ENCODE data around the gene MSGN1.

MSGN1 gene

DNA sequence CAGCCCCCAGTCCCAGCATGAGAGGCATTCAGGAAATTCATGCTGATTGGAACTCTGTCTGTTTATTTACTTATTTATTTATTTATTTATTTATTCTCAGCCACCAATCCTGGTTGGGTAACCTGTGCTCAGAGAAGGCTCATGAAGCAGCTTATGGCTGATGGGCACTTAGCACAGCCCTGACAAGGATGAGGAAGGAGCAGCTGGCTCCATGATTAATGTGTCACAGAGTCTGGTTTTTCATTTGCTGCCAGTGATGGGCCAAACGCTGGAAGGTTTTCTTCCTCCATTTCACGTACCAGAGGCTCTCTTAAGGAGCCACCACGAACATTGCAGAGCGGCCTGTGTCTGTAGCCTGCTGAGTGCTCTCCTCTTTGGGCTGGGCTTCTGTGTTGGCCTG, 33.9 kb downstream of the MSGN1 start:
- no peak for DNase-seq

DNA sequence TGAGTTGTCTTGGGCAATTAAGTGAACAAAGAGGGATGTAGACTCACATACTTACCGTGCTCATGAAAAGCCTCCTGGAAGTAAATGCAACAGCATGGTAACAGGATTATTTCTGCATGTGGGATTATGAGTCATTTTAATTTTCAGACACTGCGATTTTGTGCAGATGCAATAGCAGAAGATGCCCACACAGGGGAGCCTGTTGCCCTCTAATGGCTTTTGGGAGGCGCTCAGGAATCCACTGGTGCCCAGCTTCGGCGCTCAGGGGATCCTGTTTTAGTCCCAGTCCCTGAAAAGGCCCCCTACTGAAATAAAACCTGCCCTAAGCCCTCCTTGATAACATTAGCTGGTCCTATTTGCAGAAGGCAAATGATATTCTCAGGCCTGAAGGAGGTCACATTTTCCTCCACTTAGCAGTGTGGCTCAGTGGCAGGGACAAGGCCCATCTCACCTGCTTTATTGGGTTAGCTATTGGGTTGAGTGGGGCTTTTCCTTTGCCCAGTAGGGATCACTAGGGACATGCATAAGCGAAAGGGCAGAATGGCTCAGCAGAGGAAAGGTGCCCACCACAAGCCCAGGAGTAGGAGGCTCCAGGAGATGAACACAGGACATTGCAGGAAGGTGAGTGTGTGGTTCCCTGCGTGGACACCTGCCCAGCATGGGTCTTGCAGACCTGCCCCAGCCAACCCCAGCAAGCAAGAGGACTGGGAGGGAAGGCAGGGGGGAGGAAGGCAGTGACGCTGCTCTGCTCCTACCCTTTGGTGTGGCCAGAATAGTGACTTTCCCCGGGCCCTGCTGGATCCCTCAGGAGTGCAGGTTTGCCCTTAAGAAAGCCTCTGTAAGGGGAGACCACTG, 35.7 kb downstream of the MSGN1 start:
- DNase-seq = peak; percentile 53

DNA sequence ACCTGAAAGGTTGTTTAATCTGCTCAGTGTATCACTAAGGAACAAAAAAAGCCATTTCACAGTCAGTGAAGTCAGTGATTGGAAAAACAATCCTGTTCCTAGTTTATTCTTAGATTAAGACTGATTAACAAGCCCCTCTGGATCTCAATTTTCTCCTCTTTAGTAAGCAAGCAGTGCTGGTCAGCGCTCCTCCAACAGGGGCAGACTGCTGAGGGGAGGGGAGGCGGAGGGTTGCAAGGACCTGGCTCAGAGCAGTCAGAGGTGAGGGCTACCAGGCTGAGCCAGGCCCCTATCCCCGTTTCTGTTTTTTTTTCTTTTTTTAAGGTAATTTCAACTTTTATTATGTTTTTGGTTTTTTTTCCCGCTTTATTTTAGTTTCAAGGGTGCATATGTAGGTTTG, 37.5 kb downstream of the MSGN1 start:
- DNase-seq = no peak

DNA sequence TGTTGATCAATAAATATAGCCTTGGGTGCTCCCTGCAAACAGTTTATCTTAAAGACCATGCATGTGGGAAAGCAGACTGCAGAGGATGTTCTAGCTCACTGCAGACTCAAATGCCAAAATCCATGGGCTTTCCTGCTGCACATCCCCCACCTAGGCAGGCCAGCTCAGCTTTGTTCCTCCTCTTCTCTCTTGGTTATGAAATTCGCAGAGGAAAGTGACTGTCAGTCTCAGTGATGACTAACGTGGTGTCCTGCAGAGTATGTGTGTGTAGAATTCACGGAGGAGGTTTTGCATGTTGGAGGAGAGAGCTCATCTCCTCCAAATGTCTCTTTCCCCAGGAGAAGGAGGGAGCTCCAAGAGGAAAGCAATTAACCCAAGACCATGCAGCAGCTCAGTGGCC, 40.8 kb downstream of the MSGN1 start:
- DNase-seq = peak; percentile 74

DNA sequence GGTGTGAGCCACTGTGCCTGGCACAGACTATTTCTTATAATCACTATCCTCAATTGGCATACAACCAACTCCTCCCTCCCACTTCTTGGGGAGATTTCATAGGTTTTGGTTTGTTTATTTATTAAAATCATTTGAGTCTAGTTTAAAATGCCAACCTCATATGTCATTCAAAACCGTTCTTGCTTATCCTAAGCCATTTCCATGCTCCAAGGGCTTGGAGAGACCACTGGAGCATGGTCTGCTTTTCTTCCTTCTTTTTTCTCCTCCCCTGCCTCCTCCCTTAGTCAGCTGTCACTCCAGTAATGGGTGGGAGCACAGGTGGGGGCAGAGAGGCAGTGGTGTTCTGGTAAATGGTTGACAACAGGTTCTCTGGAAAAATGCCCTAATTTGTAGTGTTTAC, 41.8 kb downstream of the MSGN1 start:
- peak; percentile 4 for DNase-seq

DNA sequence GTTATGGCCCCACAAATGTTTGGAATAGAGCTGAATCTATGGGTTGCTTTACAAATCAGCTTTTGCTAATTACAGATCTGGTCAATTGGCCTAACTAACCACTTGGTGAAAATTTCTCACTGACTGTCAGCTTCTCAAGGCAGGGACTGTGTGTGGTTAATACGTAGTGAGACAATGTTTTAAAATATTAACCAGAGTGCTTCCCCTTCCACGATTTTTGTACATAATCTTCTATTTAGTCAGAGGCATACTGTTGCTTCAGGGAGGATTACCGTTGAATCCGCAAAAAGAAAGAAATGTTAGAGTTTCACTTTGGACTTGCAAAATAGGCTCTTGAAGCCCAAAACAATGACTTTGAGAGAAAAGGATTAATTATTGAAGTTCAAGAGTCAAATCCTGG, 47.3 kb downstream of the MSGN1 start:
- DNase-seq = no peak

DNA sequence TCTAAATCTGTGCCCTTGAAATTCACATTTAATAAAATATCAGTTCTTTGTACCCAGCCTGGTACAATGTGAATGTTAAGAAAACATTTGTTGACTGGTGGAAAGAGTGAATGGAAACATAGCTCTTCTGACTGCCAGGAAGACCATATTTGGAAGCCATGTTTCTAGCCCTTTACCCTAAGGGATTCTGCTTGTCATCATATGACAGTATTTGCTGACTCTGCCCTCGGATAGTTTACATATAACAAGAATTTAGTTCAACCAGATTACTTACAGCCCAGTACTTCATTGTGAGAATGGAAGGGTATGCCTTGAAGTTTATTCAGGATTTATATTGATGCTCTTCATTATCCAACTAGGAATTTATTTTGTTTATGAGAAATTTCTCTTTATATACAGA, 48.4 kb downstream of the MSGN1 start:
- DNase-seq = no peak

DNA sequence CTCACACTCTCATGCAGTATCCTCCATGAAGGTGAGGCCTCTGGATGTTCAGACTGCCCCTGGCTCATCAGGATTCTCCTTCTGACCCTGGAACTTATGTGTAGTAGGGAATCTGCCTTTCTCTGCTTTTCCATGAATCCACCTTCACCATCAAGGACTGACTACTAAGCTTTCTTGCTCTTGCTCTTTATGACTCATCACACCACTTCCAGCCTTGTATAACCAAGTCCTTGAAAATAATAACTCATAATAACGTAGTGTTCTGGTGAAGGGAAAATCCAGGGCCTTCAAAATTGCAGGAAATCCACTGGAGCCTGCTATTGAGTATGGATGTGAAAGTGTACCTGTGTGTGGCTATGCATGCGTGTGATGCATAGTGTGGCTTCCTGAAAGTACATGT, 50.9 kb downstream of the MSGN1 start:
- DNase-seq = no peak

Measured in NCI-H69 (cell line).